Gastrocnemius medialis (tissue), 4 donors: Measurements from ENCODE around the gene SORD.
"Not testable (repeated sequence)": the region's sequence is repeated elsewhere in the genome, so short reads cannot be mapped to it uniquely, and the experiment has no call there.

Experiments used
- POLR2A ChIP-seq, 2 donors: fragments of 450-650 bp; IDR thresholded peaks; one replicate each; pipeline ENCODE4 v1.6.1; 2017; ENCODE audit warnings: antibody characterized with exemption in 2 of 2, mild to moderate bottlenecking in 2 of 2, moderate library complexity in 2 of 2
- TF ChIP-seq, protein P1 (sequence below), 5 experiments: fragments of 450-650 bp in 3 of 5; fragments of 200-600 bp in 2 of 5; sonication (generic) in 2 of 5; IDR thresholded peaks in 4 of 5; conservative IDR thresholded peaks in 1 of 5; 1 replicate in 4 of 5; 2 replicates in 1 of 5; pipeline ENCODE4 v1.5.1; 2016 to 2019; ENCODE audit warnings: antibody characterized with exemption in 5 of 5, mild to moderate bottlenecking in 3 of 5, moderate library complexity in 3 of 5

DNA sequence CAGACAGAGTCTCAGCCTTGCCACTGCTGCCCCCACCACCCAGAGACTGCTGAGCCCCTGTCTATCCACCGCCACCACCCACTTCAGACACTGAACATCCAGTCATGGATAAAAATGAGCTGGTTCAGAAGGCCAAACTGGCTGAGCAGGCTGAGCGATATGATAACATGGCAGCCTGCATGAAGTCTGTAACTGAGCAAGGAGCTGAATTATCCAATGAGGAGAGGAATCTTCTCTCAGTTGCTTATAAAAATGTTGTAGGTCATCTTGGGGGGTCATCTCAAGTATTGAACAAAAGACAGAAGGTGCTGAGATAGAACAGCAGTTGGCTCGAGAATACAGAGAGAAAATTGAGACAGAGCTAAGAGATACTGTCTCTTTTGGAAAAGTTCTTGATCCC lies 29.7 kb downstream of the SORD start:
- TF ChIP-seq, protein P1, sequence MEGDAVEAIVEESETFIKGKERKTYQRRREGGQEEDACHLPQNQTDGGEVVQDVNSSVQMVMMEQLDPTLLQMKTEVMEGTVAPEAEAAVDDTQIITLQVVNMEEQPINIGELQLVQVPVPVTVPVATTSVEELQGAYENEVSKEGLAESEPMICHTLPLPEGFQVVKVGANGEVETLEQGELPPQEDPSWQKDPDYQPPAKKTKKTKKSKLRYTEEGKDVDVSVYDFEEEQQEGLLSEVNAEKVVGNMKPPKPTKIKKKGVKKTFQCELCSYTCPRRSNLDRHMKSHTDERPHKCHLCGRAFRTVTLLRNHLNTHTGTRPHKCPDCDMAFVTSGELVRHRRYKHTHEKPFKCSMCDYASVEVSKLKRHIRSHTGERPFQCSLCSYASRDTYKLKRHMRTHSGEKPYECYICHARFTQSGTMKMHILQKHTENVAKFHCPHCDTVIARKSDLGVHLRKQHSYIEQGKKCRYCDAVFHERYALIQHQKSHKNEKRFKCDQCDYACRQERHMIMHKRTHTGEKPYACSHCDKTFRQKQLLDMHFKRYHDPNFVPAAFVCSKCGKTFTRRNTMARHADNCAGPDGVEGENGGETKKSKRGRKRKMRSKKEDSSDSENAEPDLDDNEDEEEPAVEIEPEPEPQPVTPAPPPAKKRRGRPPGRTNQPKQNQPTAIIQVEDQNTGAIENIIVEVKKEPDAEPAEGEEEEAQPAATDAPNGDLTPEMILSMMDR (IDR thresholded peaks at IDR 0.05 in 4 of 5, conservative IDR thresholded peaks at IDR 0.05 in 1 of 5) = not testable (repeated sequence)
- not testable (repeated sequence) for TF ChIP-seq POLR2A (IDR thresholded peaks at IDR 0.05)
